HG02588 (cell line): ENCODE data around the gene SLC29A3.

Experiments
- ATAC-seq: cut with Tn5 transposase; IDR thresholded peaks from one replicate; pipeline ENCODE4 v1.9.1; 2021; ENCODE audit warnings: mild to moderate bottlenecking, moderate library complexity; ENCODE audit not compliant: unreplicated experiment

SLC29A3 gene

GRCh38 chr10:71390461-71390835, 71.4 kb downstream of the SLC29A3 start:
- ATAC-seq, result no peak

GRCh38 chr10:71390921-71391690, 72.0 kb downstream of the SLC29A3 start:
- ATAC-seq, result no peak

GRCh38 chr10:71391701-71392100, 72.6 kb downstream of the SLC29A3 start:
- no peak for ATAC-seq

GRCh38 chr10:71392292-71392691, 73.2 kb downstream of the SLC29A3 start:
- no peak for ATAC-seq

- no peak for ATAC-seq
Measured at GRCh38 chr10:71392791-71393781, 74.0 kb downstream of the SLC29A3 start.

- ATAC-seq, result no peak
Measured at GRCh38 chr10:71393841-71394475, 74.9 kb downstream of the SLC29A3 start.

GRCh38 chr10:71394926-71395562, 76.0 kb downstream of the SLC29A3 start:
- no peak for ATAC-seq

GRCh38 chr10:71395621-71396020, 76.6 kb downstream of the SLC29A3 start:
- ATAC-seq, result no peak

- no peak for ATAC-seq
Measured at GRCh38 chr10:71396084-71396710, 77.1 kb downstream of the SLC29A3 start.

- ATAC-seq, result no peak
Measured at GRCh38 chr10:71396711-71397295, 77.7 kb downstream of the SLC29A3 start, which contains the start of gene CDH23. CDH23 (plus strand) TSS chr10:71396920; CDS start chr10:71439832, 42,912 bp downstream.

- ATAC-seq, result no peak
Measured at GRCh38 chr10:71397296-71398212, 78.5 kb downstream of the SLC29A3 start.

- no peak for ATAC-seq
Measured at GRCh38 chr10:71398976-71399375, 79.9 kb downstream of the SLC29A3 start.

GRCh38 chr10:71399946-71400345, 80.9 kb downstream of the SLC29A3 start:
- no peak for ATAC-seq

- no peak for ATAC-seq
Measured at GRCh38 chr10:71401056-71401455, 82.0 kb downstream of the SLC29A3 start.

GRCh38 chr10:71402005-71402404, 82.9 kb downstream of the SLC29A3 start:
- no peak for ATAC-seq

- no peak for ATAC-seq
Measured at GRCh38 chr10:71404503-71405295, 85.6 kb downstream of the SLC29A3 start.

GRCh38 chr10:71406878-71407277, 87.8 kb downstream of the SLC29A3 start:
- no peak for ATAC-seq
